HepG2 (cell line): ENCODE results near the gene ZNF385B. TPM values are rescaled to one million over a fixed set of nuclear protein-coding genes. Genes with fewer than 3 reads are reported as not detected.
A peak's percentile ranks its signal among the peaks of the same experiment; 100 is the strongest.

Source experiments
- ATAC-seq: fragments of 200-7000 bp; cut with Tn5 transposase; 3 replicates; pipeline ENCODE4 v1.9.1; 2020; ENCODE audit warnings: mild to moderate bottlenecking, moderate library complexity
- BruUV-seq: library from RNA; stranded (reverse); fragments of 400-500 nt; replicated peaks from 2 replicates; lab custom pipeline; 2021; lab: Mats Ljungman, UMichigan
- CTCF ChIA-PET: fragments of 300-600 bp; formaldehyde crosslinking; extraction: SDS; loops from one replicate; lab custom pipeline; 2021; ENCODE audit warnings: low total read pairs, inconsistent platforms, low intra/inter-chr PET ratio; lab: Yijun Ruan, JAX
- POLR2A ChIA-PET: fragments of 350-600 bp; sonication (Branson Sonifier 250); formaldehyde crosslinking; loops from one replicate; lab custom pipeline; 2020; ENCODE audit warnings: antibody characterized with exemption, inconsistent platforms; lab: Yijun Ruan, JAX
- DNase-seq: peaks from one replicate; pipeline ENCODE4 v3.0.0-alpha.2; 2015; ENCODE audit warnings: low spot score
- FAIRE-seq: peaks from 3 replicates; lab custom pipeline; 2011; peaks lifted over from hg19 to GRCh38; lab: Jason Lieb, UNC
- H2AFZ ChIP-seq: one replicate; pipeline ENCODE4 v1.6.1; 2011; ENCODE audit warnings: low read length, inconsistent platforms
- H3K27ac ChIP-seq: fragments of 300-600 bp; 3 replicates; pipeline ENCODE4 v1.8.0; 2011; ENCODE audit warnings: mixed run types, mild to moderate bottlenecking, mixed read lengths, low read length, inconsistent platforms; ENCODE audit not compliant: insufficient read depth; ENCODE audit errors: extremely low read length
- H3K27me3 ChIP-seq, 2 experiments: fragments of 200-600 bp in 1 of 2; 2 replicates in 1 of 2; 3 replicates in 1 of 2; pipeline versions ENCODE4 v1.6.0 to v1.8.0; 2011; ENCODE audit warnings: low read length in 2 of 2, mild to moderate bottlenecking in 2 of 2, moderate library complexity in 2 of 2, inconsistent platforms in 1 of 2; ENCODE audit not compliant: insufficient read depth in 2 of 2, control insufficient read depth in 1 of 2
- H3K36me3 ChIP-seq, 2 experiments: fragments of 200-600 bp in 1 of 2; replicated peaks in 1 of 2; 2 replicates in 1 of 2; 3 replicates in 1 of 2; pipeline versions ENCODE4 v1.5.1 to v1.8.0; 2011; ENCODE audit warnings: low read length in 2 of 2, inconsistent platforms in 1 of 2; ENCODE audit not compliant: insufficient read depth in 2 of 2, control insufficient read depth in 1 of 2
- H3K4me1 ChIP-seq: 2 replicates; pipeline ENCODE4 v1.5.1; 2012; ENCODE audit warnings: low read length, inconsistent platforms; ENCODE audit not compliant: insufficient read depth
- H3K4me2 ChIP-seq: 2 replicates; pipeline ENCODE4 v1.6.0; 2011; ENCODE audit warnings: low read depth, low read length, inconsistent platforms
- H3K4me3 ChIP-seq, 3 experiments: fragments of 200-600 bp in 1 of 3; sonication (generic), shearing (Covaris generic) in 1 of 3; replicated peaks in 1 of 3; 2 replicates each; pipeline ENCODE4 v1.5.1; 2011 to 2016; ENCODE audit warnings: low read length in 3 of 3, inconsistent platforms in 2 of 3, low read depth in 2 of 3, mild to moderate bottlenecking in 2 of 3, control low read depth in 1 of 3, mixed read lengths in 1 of 3; ENCODE audit not compliant: insufficient read depth in 1 of 3
- H3K79me2 ChIP-seq: one replicate; pipeline ENCODE4 v1.6.1; 2011; ENCODE audit warnings: low read length, inconsistent platforms; ENCODE audit not compliant: insufficient read depth
- H3K9ac ChIP-seq: 2 replicates; pipeline ENCODE4 v1.6.0; 2011; ENCODE audit warnings: mild to moderate bottlenecking, low read depth, low read length, inconsistent platforms; ENCODE audit not compliant: insufficient read depth
- H3K9me3 ChIP-seq: 2 replicates; pipeline ENCODE4 v1.5.1; 2012; ENCODE audit warnings: mild to moderate bottlenecking, low read length
- H4K20me1 ChIP-seq: 2 replicates; pipeline ENCODE4 v1.6.0; 2011; ENCODE audit warnings: inconsistent platforms, mild to moderate bottlenecking, low read length, moderate library complexity; ENCODE audit not compliant: insufficient read depth
- MAFF ChIP-seq: IDR thresholded peaks from 2 replicates; pipeline ENCODE4 v1.6.1; 2011; ENCODE audit warnings: low read depth, low read length, improper control_type of control experiment
- MAFK ChIP-seq, 2 experiments: IDR thresholded peaks in 1 of 2; conservative IDR thresholded peaks in 1 of 2; 2 replicates each; pipeline ENCODE4 v1.6.1; 2011; ENCODE audit warnings: improper control_type of control experiment in 2 of 2, low read length in 2 of 2
- PAXIP1 ChIP-seq: sonication (generic); formaldehyde crosslinking; conservative IDR thresholded peaks from 2 replicates; pipeline ENCODE4 v1.4.0; 2020; ENCODE audit warnings: mild to moderate bottlenecking, missing genetic modification reagents, moderate library complexity
- ZKSCAN8 ChIP-seq: IDR thresholded peaks from 2 replicates; pipeline ENCODE4 v1.6.1; 2016; ENCODE audit warnings: borderline replicate concordance, missing genetic modification reagents, missing compliant biosample characterization
- ZNF546 ChIP-seq: sonication (generic); formaldehyde crosslinking; conservative IDR thresholded peaks from 2 replicates; pipeline ENCODE4 v1.8.1; 2023; ENCODE audit warnings: mild to moderate bottlenecking, missing genetic modification reagents
- ZSCAN29 ChIP-seq: sonication (generic); formaldehyde crosslinking; conservative IDR thresholded peaks from 2 replicates; pipeline ENCODE4 v1.4.0; 2020; ENCODE audit warnings: mild to moderate bottlenecking, missing genetic modification reagents
- WGBS: methylation state at CpG from one replicate; pipeline ENCODE4 v1.1.6; 2017; ENCODE audit warnings: low lambda C conversion rate; 5-methylcytosine and 5-hydroxymethylcytosine counted together
- in situ Hi-C: cut with HindIII; loops from 2 replicates; pipeline ENCODE4 v1.10.0; 2017; ENCODE audit warnings: low pct_unique_long_range_greater_than_20kb; ENCODE audit not compliant: extremely low pct_ligation_motif_present
- intact Hi-C: fragments of 100-400 bp; cut with micrococcal nuclease; formaldehyde crosslinking; loops from one replicate; pipeline ENCODE4 v1.10.0; 2022; ENCODE audit not compliant: unreplicated experiment
- polyA plus RNA-seq, 8 experiments: library from polyadenylated mRNA; depleted of rRNA in 3 of 8; stranded (reverse) in 7 of 8; unstranded in 1 of 8; fragments of >200 nt; fragmentation: Illumina TruSeq in 4 of 8; extraction: Trizol in 4 of 8; gene quantifications; 2 replicates each; pipeline versions ENCODE4 v1.2.1 to v1.2.3, GENCODE V29; 2011 to 2016; ENCODE audit warnings: low read depth in 4 of 8, missing spikeins in 1 of 8, mixed read lengths in 1 of 8; ENCODE audit not compliant: insufficient read depth in 1 of 8
- total RNA-seq, 5 experiments: library from RNA; depleted of rRNA; stranded (reverse); fragments of >200 nt; fragmentation: Illumina TruSeq; extraction: Trizol; gene quantifications; 2 replicates each; pipeline ENCODE4 v1.2.3, GENCODE V29; 2016; ENCODE audit warnings: low read depth in 1 of 5

Gene ZNF385B
- total and polyA plus RNA-seq, 2 of the 13 experiments (the other 11 are each of a cell fraction or from before 2014, with no cell fraction given): 3.3 to 6.7 TPM

- TF ChIP-seq PAXIP1 (CRISPR knock-in tag) (no peak), ZNF546 (CRISPR knock-in tag) (no peak), ZSCAN29 (no peak)
- TF ChIP-seq, all 625 proteins: peak for 0
Observed at GRCh38 chr2:179594268-179595112, 266.9 kb downstream of the ZNF385B start (continued).

- CTCF ChIA-PET: no interaction called here
- Histone ChIP-seq H3K79me2 (no peaks in the 10 kb centered on the region), H2AFZ (no peak overlapping the region), H3K9me3 (no peaks in the 10 kb centered on the region), H3K4me1 (no peaks in the 10 kb centered on the region), H3K9ac (no peak overlapping the region), H4K20me1 (no peaks in the 10 kb centered on the region), H3K36me3 (no peaks in the 10 kb centered on the region), H3K4me3 (no peak overlapping the region), H3K27me3 (no peaks in the 10 kb centered on the region), H3K4me2 (no peak overlapping the region), H3K27ac (no peak overlapping the region)
- peak; percentile 64 to 69 for TF ChIP-seq MAFK (conservative IDR thresholded peaks at IDR 0.05 in 1 of 2, IDR thresholded peaks at IDR 0.05 in 1 of 2; ENCODE audit: low read length in 2 of 2)
- 0 out of 2 replicates have a peak, but pooled peaks have one; percentile 31 for TF ChIP-seq MAFF
- TF ChIP-seq ZKSCAN8 (CRISPR knock-in tag): no peak
- 97% methylated on average over 3 of the region's 3 CpGs for WGBS
- no peak for DNase-seq
- in situ Hi-C loops (no loop called here), intact Hi-C loops (no loop called here)
- no peak for FAIRE-seq
- BruUV-seq: no TSS peak
- POLR2A ChIA-PET: interaction anchor here (1.1 kb wide), 1 partner anchor 35 kb away, joined by 3 read pairs; no protein-coding TSS in a partner anchor
- ATAC-seq: no peak
Observed at GRCh38 chr2:179593323-179593722, 268.1 kb downstream of the ZNF385B start.
